HepG2 (cell line): ENCODE data around the gene GRK4. TPM values are rescaled to one million over a fixed set of nuclear protein-coding genes. Genes with fewer than 3 reads are reported as not detected.
A peak's percentile ranks its signal among the peaks of the same experiment; 100 is the strongest.

Experiments used
- HOXA9 ChIP-seq: sonication (generic); formaldehyde crosslinking; IDR thresholded peaks from 2 replicates; pipeline ENCODE4 v1.8.1; 2022; ENCODE audit warnings: missing genetic modification reagents, mild to moderate bottlenecking, moderate library complexity, borderline replicate concordance
- KDM5A ChIP-seq: fragments of 200-600 bp; sonication (generic); IDR thresholded peaks from 2 replicates; pipeline ENCODE4 v1.7.0; 2018; ENCODE audit warnings: antibody characterized with exemption, mild to moderate bottlenecking, low read length, borderline replicate concordance
- KLF12 ChIP-seq: sonication (generic); formaldehyde crosslinking; IDR thresholded peaks from 2 replicates; pipeline ENCODE4 v1.4.0; 2020; ENCODE audit warnings: missing genetic modification reagents, borderline replicate concordance
- LCORL ChIP-seq, 2 experiments: fragments of 450-650 bp in 1 of 2; sonication (generic) in 1 of 2; formaldehyde crosslinking in 1 of 2; IDR thresholded peaks; 2 replicates each; pipeline versions ENCODE4 v1.5.0 to v1.6.1; 2017 to 2020; ENCODE audit warnings: antibody characterized with exemption in 1 of 2, missing genetic modification reagents in 1 of 2
- MAZ ChIP-seq, 2 experiments: sonication (generic) in 1 of 2; formaldehyde crosslinking in 1 of 2; IDR thresholded peaks; 2 replicates each; pipeline versions ENCODE4 v1.5.0 to v1.6.1; 2012 to 2020; ENCODE audit warnings: low read depth in 2 of 2, mild to moderate bottlenecking in 2 of 2, borderline replicate concordance in 1 of 2, improper control_type of control experiment in 1 of 2, low read length in 1 of 2, missing genetic modification reagents in 1 of 2, moderate library complexity in 1 of 2
- NR2C2 ChIP-seq: sonication (generic); formaldehyde crosslinking; IDR thresholded peaks from 2 replicates; pipeline ENCODE4 v1.4.0; 2020; ENCODE audit warnings: missing genetic modification reagents, mild to moderate bottlenecking, moderate library complexity, borderline replicate concordance
- PPARG ChIP-seq: conservative IDR thresholded peaks from 2 replicates; pipeline ENCODE4 v1.6.1; 2016; ENCODE audit warnings: missing biosample characterization, missing genetic modification reagents
- RARA ChIP-seq: IDR thresholded peaks from 2 replicates; pipeline ENCODE4 v1.6.1; 2016; ENCODE audit warnings: missing genetic modification reagents, missing compliant biosample characterization
- RBM39 ChIP-seq: fragments of 200-400 bp; formaldehyde crosslinking; IDR thresholded peaks from one replicate; pipeline ENCODE4 v1.6.1; 2018; ENCODE audit warnings: antibody characterized with exemption, mild to moderate bottlenecking, low read depth, low read length; ENCODE audit not compliant: poor library complexity, severe bottlenecking
- SMC3 ChIP-seq: IDR thresholded peaks from 2 replicates; pipeline ENCODE4 v1.6.1; 2011; ENCODE audit warnings: low read length, improper control_type of control experiment
- TAF1 ChIP-seq: sonication (generic); formaldehyde crosslinking; IDR thresholded peaks from 2 replicates; pipeline ENCODE4 v1.4.0; 2020; ENCODE audit warnings: missing genetic modification reagents
- ZNF501 ChIP-seq: sonication (generic); formaldehyde crosslinking; IDR thresholded peaks from 2 replicates; pipeline ENCODE4 v1.5.1; 2020; ENCODE audit warnings: mild to moderate bottlenecking, moderate library complexity, missing genetic modification reagents
- ZNF7 ChIP-seq: IDR thresholded peaks from 2 replicates; pipeline ENCODE4 v1.6.1; 2016; ENCODE audit warnings: missing biosample characterization, missing genetic modification reagents
- ZNF776 ChIP-seq: sonication (generic); formaldehyde crosslinking; IDR thresholded peaks from 2 replicates; pipeline ENCODE4 v1.4.0; 2020; ENCODE audit warnings: mild to moderate bottlenecking, missing genetic modification reagents
- ZNF891 ChIP-seq: sonication (generic); formaldehyde crosslinking; IDR thresholded peaks from 2 replicates; pipeline ENCODE4 v1.5.0; 2020; ENCODE audit warnings: mild to moderate bottlenecking, missing genetic modification reagents
- polyA plus RNA-seq, 8 experiments: library from polyadenylated mRNA; depleted of rRNA in 3 of 8; stranded (reverse) in 7 of 8; unstranded in 1 of 8; fragments of >200 nt; fragmentation: Illumina TruSeq in 4 of 8; extraction: Trizol in 4 of 8; gene quantifications; 2 replicates each; pipeline versions ENCODE4 v1.2.1 to v1.2.3, GENCODE V29; 2011 to 2016; ENCODE audit warnings: low read depth in 4 of 8, missing spikeins in 1 of 8, mixed read lengths in 1 of 8; ENCODE audit not compliant: insufficient read depth in 1 of 8
- total RNA-seq, 5 experiments: library from RNA; depleted of rRNA; stranded (reverse); fragments of >200 nt; fragmentation: Illumina TruSeq; extraction: Trizol; gene quantifications; 2 replicates each; pipeline ENCODE4 v1.2.3, GENCODE V29; 2016; ENCODE audit warnings: low read depth in 1 of 5
- TF ChIP-seq, protein P1 (sequence below): sonication (generic); formaldehyde crosslinking; IDR thresholded peaks from 2 replicates; pipeline ENCODE4 v1.4.0; 2020; ENCODE audit warnings: missing genetic modification reagents
- TF ChIP-seq, protein P2 (sequence below): sonication (generic); formaldehyde crosslinking; IDR thresholded peaks from 2 replicates; pipeline ENCODE4 v1.4.0; 2020; ENCODE audit warnings: mild to moderate bottlenecking, missing genetic modification reagents
- TF ChIP-seq, protein P3 (sequence below): sonication (generic); formaldehyde crosslinking; IDR thresholded peaks from 2 replicates; pipeline ENCODE4 v1.4.0; 2020; ENCODE audit warnings: missing genetic modification reagents
- TF ChIP-seq, protein P4 (sequence below): sonication (generic); formaldehyde crosslinking; IDR thresholded peaks from 2 replicates; pipeline ENCODE4 v1.4.0; 2020; ENCODE audit warnings: mild to moderate bottlenecking, missing genetic modification reagents

GRK4 gene
- total and polyA plus RNA-seq, 2 of the 13 experiments (the other 11 are each of a cell fraction or from before 2014, with no cell fraction given), result 1.8 to 2.0 TPM

DNA sequence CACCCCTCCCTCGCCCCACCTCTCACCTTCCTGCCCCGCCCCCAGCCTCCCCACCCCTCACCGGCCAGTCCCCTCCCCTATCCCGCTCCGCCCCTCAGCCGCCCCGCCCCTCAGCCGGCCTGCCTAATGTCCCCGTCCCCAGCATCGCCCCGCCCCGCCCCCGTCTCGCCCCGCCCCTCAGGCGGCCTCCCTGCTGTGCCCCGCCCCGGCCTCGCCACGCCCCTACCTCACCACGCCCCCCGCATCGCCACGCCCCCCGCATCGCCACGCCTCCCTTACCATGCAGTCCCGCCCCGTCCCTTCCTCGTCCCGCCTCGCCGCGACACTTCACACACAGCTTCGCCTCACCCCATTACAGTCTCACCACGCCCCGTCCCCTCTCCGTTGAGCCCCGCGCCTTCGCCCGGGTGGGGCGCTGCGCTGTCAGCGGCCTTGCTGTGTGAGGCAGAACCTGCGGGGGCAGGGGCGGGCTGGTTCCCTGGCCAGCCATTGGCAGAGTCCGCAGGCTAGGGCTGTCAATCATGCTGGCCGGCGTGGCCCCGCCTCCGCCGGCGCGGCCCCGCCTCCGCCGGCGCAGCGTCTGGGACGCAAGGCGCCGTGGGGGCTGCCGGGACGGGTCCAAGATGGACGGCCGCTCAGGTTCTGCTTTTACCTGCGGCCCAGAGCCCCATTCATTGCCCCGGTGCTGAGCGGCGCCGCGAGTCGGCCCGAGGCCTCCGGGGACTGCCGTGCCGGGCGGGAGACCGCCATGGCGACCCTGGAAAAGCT, 110.9 kb downstream of the GRK4 start, which contains the start of the genes HTT and HTT-AS (continued):
- TF ChIP-seq, protein P1, sequence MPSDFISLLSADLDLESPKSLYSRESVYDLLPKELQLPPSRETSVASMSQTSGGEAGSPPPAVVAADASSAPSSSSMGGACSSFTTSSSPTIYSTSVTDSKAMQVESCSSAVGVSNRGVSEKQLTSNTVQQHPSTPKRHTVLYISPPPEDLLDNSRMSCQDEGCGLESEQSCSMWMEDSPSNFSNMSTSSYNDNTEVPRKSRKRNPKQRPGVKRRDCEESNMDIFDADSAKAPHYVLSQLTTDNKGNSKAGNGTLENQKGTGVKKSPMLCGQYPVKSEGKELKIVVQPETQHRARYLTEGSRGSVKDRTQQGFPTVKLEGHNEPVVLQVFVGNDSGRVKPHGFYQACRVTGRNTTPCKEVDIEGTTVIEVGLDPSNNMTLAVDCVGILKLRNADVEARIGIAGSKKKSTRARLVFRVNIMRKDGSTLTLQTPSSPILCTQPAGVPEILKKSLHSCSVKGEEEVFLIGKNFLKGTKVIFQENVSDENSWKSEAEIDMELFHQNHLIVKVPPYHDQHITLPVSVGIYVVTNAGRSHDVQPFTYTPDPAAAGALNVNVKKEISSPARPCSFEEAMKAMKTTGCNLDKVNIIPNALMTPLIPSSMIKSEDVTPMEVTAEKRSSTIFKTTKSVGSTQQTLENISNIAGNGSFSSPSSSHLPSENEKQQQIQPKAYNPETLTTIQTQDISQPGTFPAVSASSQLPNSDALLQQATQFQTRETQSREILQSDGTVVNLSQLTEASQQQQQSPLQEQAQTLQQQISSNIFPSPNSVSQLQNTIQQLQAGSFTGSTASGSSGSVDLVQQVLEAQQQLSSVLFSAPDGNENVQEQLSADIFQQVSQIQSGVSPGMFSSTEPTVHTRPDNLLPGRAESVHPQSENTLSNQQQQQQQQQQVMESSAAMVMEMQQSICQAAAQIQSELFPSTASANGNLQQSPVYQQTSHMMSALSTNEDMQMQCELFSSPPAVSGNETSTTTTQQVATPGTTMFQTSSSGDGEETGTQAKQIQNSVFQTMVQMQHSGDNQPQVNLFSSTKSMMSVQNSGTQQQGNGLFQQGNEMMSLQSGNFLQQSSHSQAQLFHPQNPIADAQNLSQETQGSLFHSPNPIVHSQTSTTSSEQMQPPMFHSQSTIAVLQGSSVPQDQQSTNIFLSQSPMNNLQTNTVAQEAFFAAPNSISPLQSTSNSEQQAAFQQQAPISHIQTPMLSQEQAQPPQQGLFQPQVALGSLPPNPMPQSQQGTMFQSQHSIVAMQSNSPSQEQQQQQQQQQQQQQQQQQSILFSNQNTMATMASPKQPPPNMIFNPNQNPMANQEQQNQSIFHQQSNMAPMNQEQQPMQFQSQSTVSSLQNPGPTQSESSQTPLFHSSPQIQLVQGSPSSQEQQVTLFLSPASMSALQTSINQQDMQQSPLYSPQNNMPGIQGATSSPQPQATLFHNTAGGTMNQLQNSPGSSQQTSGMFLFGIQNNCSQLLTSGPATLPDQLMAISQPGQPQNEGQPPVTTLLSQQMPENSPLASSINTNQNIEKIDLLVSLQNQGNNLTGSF, result no peak
- TF ChIP-seq ZNF891 (CRISPR knock-in tag) (no peak), KDM5A (no peak), ZNF7 (CRISPR knock-in tag) (no peak), KLF12 (CRISPR knock-in tag) (no peak), NR2C2 (no peak), PPARG (CRISPR knock-in tag) (no peak), LCORL (IDR thresholded peaks at IDR 0.05) (no peak), LCORL (CRISPR knock-in tag; IDR thresholded peaks at IDR 0.05) (no peak), MAZ (IDR thresholded peaks at IDR 0.05; ENCODE audit: borderline replicate concordance, low read depth, low read length) (peak; percentile 73; the same call in 1 of the 2 replicates), MAZ (CRISPR knock-in tag; IDR thresholded peaks at IDR 0.05; ENCODE audit: low read depth) (peak; percentile 67; the same call in 1 of the 2 replicates), TAF1 (CRISPR knock-in tag) (peak; percentile 84), RBM39 (peak; percentile 34), SMC3 (no peak), ZNF501 (no peak), ZNF776 (CRISPR knock-in tag) (no peak), HOXA9 (CRISPR knock-in tag) (peak; percentile 82), RARA (CRISPR knock-in tag) (no peak)
- TF ChIP-seq, protein P2, sequence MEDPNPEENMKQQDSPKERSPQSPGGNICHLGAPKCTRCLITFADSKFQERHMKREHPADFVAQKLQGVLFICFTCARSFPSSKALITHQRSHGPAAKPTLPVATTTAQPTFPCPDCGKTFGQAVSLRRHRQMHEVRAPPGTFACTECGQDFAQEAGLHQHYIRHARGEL (CRISPR knock-in tag), result no peak
- TF ChIP-seq, protein P3, sequence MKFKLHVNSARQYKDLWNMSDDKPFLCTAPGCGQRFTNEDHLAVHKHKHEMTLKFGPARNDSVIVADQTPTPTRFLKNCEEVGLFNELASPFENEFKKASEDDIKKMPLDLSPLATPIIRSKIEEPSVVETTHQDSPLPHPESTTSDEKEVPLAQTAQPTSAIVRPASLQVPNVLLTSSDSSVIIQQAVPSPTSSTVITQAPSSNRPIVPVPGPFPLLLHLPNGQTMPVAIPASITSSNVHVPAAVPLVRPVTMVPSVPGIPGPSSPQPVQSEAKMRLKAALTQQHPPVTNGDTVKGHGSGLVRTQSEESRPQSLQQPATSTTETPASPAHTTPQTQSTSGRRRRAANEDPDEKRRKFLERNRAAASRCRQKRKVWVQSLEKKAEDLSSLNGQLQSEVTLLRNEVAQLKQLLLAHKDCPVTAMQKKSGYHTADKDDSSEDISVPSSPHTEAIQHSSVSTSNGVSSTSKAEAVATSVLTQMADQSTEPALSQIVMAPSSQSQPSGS (CRISPR knock-in tag), result no peak; the same call in 1 of the 2 replicates
- TF ChIP-seq, protein P4, sequence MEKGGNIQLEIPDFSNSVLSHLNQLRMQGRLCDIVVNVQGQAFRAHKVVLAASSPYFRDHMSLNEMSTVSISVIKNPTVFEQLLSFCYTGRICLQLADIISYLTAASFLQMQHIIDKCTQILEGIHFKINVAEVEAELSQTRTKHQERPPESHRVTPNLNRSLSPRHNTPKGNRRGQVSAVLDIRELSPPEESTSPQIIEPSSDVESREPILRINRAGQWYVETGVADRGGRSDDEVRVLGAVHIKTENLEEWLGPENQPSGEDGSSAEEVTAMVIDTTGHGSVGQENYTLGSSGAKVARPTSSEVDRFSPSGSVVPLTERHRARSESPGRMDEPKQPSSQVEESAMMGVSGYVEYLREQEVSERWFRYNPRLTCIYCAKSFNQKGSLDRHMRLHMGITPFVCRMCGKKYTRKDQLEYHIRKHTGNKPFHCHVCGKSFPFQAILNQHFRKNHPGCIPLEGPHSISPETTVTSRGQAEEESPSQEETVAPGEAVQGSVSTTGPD, result no peak
